ENCODE measurements around the gene TMC1.

TMC1 gene

DNA sequence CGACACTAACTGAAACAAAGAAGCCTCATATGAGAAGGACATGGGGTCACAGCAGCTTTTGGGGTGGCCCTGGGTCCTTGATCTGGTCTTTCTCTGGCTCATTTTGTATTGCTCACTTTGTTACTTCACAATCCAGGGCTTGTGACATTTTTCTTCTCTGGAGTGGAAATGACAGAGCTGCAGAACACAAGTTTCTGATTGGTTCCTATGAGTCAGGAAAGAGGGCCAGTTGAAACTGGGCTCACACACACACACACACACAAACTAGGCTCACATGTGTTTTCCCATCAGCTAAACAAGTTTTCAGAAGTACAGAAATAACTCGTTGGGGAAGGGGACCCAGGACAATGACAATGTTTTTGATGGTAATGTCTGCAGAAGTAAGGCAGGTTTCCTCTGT is 54.3 kb downstream of the TMC1 start:
- DNase-seq (ENCODE audit: low read depth in 3 of 3), result no peak

DNA sequence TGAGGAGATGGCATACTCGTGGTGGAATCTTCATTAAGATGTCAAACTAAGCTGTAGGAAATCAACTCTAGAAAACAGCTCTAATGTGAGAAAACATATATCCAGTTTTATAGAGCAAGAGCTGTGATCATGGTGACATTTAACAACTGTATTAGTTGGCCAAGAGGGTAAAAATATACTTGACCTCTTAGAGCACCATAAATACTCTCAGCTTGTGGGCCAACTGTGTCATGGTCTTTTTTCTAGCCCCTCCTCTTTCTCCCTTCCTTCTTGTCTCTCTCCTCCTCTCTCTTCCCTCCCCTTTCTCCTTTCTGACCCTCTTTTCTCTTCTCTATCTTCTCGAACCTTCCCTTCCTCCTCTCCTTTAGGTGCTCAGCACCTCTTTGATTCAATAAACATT is 54.7 kb downstream of the TMC1 start:
- no peak for DNase-seq (ENCODE audit: low read depth in 3 of 3)

- DNase-seq (ENCODE audit: low read depth in 3 of 3), result no peak
Observed at GRCh38 chr9:72577212-72577753, 55.9 kb downstream of the TMC1 start.

DNA sequence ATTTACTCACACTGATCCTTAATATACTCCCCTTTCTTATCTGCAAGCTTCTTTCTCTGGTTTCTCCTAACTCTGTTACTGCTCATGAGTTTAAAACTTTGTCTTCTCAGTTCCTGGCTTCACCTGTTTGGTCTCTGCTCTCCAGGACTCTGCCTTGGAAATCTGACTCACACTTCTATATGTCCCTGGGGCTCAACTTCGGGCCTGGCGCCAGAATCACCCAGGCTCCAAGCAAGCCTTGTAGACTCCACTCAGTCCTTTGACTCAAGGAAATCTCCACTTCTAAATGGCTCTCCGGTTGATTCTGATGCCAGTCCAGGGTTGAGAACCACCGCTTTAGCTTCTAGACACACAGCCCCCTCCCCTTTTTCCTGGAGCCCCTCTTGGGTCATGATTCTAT is 57.8 kb downstream of the TMC1 start:
- no peak for DNase-seq (ENCODE audit: low read depth in 3 of 3)

- no peak for DNase-seq (ENCODE audit: low read depth in 3 of 3)
Observed at GRCh38 chr9:72579880-72580550, 58.6 kb downstream of the TMC1 start.

DNA sequence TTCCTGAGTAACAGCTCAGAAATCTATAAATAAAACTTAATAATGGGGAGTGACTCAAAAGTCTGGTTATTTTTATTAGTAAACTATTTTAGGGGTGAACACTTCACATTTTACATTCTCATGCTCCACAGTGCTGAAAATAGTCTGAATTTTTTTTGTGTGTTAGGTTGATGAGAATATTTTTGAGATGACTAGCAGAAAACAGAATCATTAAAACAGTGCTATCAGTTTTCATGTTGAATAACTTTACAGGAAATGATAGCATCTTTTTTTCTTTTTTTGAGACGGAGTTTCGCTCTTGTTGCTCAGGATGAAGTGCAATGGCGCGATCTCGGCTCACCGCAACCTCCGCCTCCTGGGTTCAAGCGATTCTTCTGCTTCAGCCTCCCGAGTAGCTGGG is 60.3 kb downstream of the TMC1 start:
- DNase-seq (ENCODE audit: low read depth in 3 of 3), result no peak

- no peak for DNase-seq (ENCODE audit: low read depth in 3 of 3)
Observed at GRCh38 chr9:72583370-72583769, 62.0 kb downstream of the TMC1 start.

DNA sequence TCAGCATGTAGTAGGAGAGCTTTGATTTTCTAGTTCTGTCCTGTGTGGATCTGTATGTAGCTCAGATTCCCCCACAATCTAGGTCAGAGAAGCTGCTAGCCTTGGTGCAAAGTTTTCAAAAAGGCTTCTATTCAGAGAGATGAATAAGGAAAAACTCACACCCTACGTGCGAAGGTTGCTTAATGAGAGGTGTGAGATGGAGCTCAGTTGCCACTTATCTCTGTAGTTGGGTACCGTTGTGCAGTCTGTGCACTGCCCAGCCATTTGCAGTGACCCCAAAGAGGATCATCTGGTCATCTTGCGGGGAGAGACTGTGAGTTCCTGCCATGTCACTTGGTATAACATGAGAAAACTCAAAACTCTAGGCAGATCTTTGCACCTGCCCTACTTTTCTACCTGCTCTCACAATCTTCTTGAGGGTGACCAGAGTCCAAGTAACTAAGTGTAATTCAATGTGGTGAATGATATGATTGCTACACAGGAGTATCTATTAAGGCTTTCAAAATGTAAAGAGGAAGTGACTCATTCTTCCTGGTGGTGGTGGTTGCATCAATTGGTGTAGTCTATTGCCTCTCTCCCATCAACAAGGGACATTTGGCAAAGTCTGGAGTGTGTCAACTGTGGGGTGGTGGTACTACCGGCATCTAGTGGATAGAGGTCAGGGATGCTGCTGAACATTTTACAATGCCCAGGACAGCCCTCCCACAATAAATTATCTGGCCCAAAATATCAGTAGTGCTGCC is 65.2 kb downstream of the TMC1 start:
- DNase-seq (ENCODE audit: low read depth in 3 of 3), result peak in 1 of 3 experiments; percentile 15

DNA sequence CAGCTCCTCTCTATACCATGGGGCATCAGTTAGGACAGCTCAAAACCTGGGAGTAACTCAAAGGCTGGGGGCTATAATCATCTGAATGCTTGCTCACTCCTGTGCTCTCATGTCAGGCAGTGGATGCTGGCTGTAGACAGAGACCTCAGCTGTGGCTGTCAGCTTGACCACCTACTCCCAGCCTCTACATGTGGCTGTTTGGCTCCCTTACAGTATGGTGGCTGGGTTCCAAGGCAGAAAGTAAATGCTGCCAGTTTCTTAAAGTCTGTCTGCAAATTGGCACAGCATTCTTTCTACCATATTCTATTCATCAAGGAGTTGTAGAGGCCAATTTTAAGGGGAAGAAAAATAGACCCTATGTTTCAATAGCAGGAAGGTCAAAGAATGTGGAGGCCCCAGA is 66.9 kb downstream of the TMC1 start:
- DNase-seq (ENCODE audit: low read depth in 3 of 3), result no peak

- DNase-seq (ENCODE audit: low read depth in 3 of 3), result no peak
Observed at GRCh38 chr9:72589667-72590521, 68.5 kb downstream of the TMC1 start.

- DNase-seq (ENCODE audit: low read depth in 3 of 3), result no peak
Observed at GRCh38 chr9:72590824-72591223, 69.4 kb downstream of the TMC1 start.

- DNase-seq (ENCODE audit: low read depth in 3 of 3), result peak in 1 of 3 experiments; percentile 5
Observed at GRCh38 chr9:72592502-72593403, 71.3 kb downstream of the TMC1 start.

GRCh38 chr9:72596451-72597180 is 75.2 kb downstream of the TMC1 start:
- no peak for DNase-seq (ENCODE audit: low read depth in 3 of 3)

GRCh38 chr9:72597181-72597517 is 75.7 kb downstream of the TMC1 start:
- no peak for DNase-seq (ENCODE audit: low read depth in 3 of 3)

DNA sequence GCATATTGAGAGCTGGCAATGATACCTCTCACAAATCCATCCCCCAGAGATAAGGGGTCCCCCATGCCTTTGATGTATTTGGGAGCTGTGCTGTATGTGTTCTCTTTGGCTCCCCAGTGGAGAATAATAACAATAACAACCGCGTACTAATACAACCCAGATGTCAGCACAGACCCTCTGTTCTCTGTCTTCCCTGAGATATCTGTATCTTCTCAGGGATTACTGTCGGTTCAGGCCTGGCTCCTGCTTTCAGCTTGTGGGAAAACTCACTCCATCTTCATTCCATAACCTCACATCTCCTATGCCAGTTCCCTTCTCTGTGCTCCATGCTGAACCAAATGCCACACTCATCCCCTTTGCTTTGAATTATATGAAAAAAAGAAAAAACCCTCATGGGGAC is 76.2 kb downstream of the TMC1 start:
- no peak for DNase-seq (ENCODE audit: low read depth in 3 of 3)

DNA sequence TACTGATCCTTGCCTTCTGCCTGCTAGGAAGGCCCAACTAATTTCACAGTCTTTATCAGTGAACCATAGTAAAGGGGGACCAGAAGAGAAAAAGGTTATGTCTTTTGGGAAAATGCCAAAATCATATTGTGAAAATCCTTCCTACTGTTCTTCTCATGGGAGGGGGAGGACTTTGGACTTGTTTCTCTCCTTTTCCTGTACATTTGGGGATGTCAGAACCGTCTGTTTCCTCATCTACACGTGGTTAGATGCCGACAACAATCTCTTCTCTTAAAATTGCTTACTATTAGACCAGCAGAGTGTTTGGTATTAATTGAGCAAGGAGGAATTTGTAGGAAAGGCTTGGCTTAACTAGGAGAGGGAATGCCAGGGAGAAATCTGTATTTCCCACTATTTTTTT is 77.2 kb downstream of the TMC1 start:
- DNase-seq (ENCODE audit: low read depth in 3 of 3), result no peak

GRCh38 chr9:72599874-72600534 is 78.6 kb downstream of the TMC1 start:
- no peak for DNase-seq (ENCODE audit: low read depth in 3 of 3)

- DNase-seq (ENCODE audit: low read depth in 3 of 3), result no peak
Observed at GRCh38 chr9:72600671-72601070, 79.3 kb downstream of the TMC1 start.

DNA sequence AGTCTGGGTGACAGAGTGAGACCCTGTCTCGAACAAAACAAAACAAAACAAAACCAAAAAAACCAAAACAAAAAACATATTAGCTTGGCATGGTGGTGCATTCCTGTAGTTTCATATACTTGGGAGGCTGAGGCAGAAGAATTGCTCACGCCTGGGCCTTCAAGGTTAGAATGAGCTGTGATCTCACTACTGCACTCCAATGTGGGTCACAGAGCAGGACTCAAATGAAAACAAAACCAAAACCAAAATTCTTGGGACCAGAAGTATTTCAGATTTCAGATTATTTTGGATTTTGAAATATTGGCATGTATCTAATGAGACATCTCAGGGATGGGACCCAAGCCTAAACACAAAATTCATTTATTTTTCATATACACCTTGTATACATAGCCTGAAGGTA is 80.2 kb downstream of the TMC1 start:
- DNase-seq (ENCODE audit: low read depth in 3 of 3), result no peak

DNA sequence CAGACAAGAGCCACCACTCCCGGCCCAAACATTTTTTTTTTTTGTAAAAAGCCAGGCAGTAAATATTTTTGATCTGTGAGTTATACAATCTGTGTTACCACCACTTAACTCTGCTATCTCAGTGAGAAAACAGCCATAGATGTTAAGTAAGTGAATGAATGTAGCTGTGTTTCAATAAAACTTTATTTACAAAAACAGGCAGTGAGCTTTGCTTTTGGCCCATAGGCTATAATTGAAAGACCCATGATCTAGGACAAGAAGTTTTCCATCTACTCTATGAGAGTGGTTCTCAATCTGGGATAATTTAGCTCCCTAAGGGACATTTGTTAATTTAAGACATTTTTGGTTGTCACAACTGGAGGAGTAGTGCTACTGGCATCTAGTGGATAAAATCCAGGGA is 91.0 kb downstream of the TMC1 start:
- DNase-seq (ENCODE audit: low read depth in 3 of 3), result no peak

Measured in stimulated activated CD4-positive, alpha-beta T cell treated with anti-CD3 and anti-CD28 coated beads, TNF-alpha, amount 100 ng/mL, for 4 hours (primary cell).